AG04450 (cell line): Measurements from ENCODE around the gene HOXA5. TPM values are rescaled to one million over a fixed set of nuclear protein-coding genes. Genes with fewer than 3 reads are reported as not detected.
A peak's percentile ranks its signal among the peaks of the same experiment; 100 is the strongest.

Source experiments
- CTCF ChIA-PET: fragments of 300-600, 350-600 bp; formaldehyde crosslinking; extraction: SDS; loops from one replicate; lab custom pipeline; 2022; ENCODE audit warnings: antibody characterized with exemption, inconsistent platforms; lab: Charles Lee
- POLR2A ChIA-PET: fragments of 350-600 bp; formaldehyde crosslinking; extraction: SDS; loops from one replicate; lab custom pipeline; 2021; ENCODE audit warnings: antibody characterized with exemption, inconsistent platforms; lab: Yijun Ruan, JAX
- DNase-seq: peaks from one replicate; pipeline ENCODE4 v3.0.0-alpha.2; 2011; ENCODE audit warnings: low read depth, low spot score
- H3K27ac ChIP-seq: one replicate; pipeline ENCODE4 v1.5.1; 2012; ENCODE audit warnings: low read depth, low read length, control low read depth
- H3K27me3 ChIP-seq: one replicate; pipeline ENCODE4 v1.6.0; 2012; ENCODE audit warnings: low read length; ENCODE audit not compliant: control insufficient read depth, insufficient read depth
- H3K4me3 ChIP-seq: 2 replicates; pipeline ENCODE4 v1.5.1; 2011; ENCODE audit warnings: mild to moderate bottlenecking, low read depth, low read length, control low read depth
- H3K9me3 ChIP-seq: 2 replicates; pipeline ENCODE4 v1.5.1; 2012; ENCODE audit warnings: low read length; ENCODE audit not compliant: control insufficient read depth, insufficient read depth
- CTCF ChIP-seq: IDR thresholded peaks from 2 replicates; pipeline ENCODE4 v1.5.1; 2011; ENCODE audit warnings: low read depth, low read length, control low read depth, inconsistent platforms
- polyA plus RNA-seq: library from polyadenylated mRNA; depleted of rRNA; stranded (reverse); fragments of >200 nt; gene quantifications from 2 replicates; pipeline ENCODE4 v1.2.3, GENCODE V29; 2011

The HOXA5 gene
- polyA plus RNA-seq, 1 experiment, result 51.0 TPM

GRCh38 chr7:27180431-27181420 lies 37.2 kb upstream of the HOXA5 start:
- peaks cover 92% of the 10 kb centered on the region for H3K27me3 ChIP-seq

GRCh38 chr7:27179503-27180430 lies 36.3 kb upstream of the HOXA5 start:
- TF ChIP-seq CTCF, result peak; percentile 90
- no peak for DNase-seq
- Histone ChIP-seq H3K4me3 (peak overlapping the region; percentile 32), H3K9me3 (peaks cover 8% of the 10 kb centered on the region; the same call in 1 of the 2 replicates), H3K27me3 (peaks cover 92% of the 10 kb centered on the region), H3K27ac (no peak overlapping the region)
- POLR2A ChIA-PET, result interaction anchor here (0.7 kb wide), 1 partner anchor 1334 kb away, joined by 5 read pairs; no protein-coding TSS in a partner anchor
- CTCF ChIA-PET, result interaction anchor here (0.6 to 3.2 kb wide), 50 partner anchors 9 to 1325 kb away, joined by 3 to 25 read pairs (median 4); partner anchors contain the start of genes HOXA5, HOXA7 and HOXA9

More at GRCh38 chr7:27180431-27181420, 37.2 kb upstream of the HOXA5 start:
- CTCF ChIA-PET, result interaction anchor here (0.6 to 3.2 kb wide), 39 partner anchors 10 to 1326 kb away, joined by 3 to 25 read pairs (median 4); partner anchors contain the start of genes HOXA5, HOXA7 and HOXA9
- H3K27ac ChIP-seq, result no peak overlapping the region
- no peak overlapping the region for H3K4me3 ChIP-seq
- peaks cover 13% of the 10 kb centered on the region; the same call in 1 of the 2 replicates for H3K9me3 ChIP-seq
- POLR2A ChIA-PET, result no interaction called here
- TF ChIP-seq CTCF, result no peak
- DNase-seq, result no peak

- TF ChIP-seq CTCF, result no peak
- Histone ChIP-seq H3K4me3 (no peak overlapping the region), H3K27ac (no peak overlapping the region), H3K9me3 (peaks cover 11% of the 10 kb centered on the region; the same call in 1 of the 2 replicates), H3K27me3 (peaks cover 94% of the 10 kb centered on the region)
- POLR2A ChIA-PET, result interaction anchor here (0.7 kb wide), 2 partner anchors 988 to 1333 kb away, joined by 3 to 5 read pairs; no protein-coding TSS in a partner anchor
- CTCF ChIA-PET, result interaction anchor here (0.6 to 3.2 kb wide), 33 partner anchors 9 to 1286 kb away, joined by 3 to 25 read pairs (median 4); partner anchors contain the start of genes HOXA5, HOXA7 and HOXA9
- no peak for DNase-seq
These were observed 35.5 kb upstream of the HOXA5 start for GRCh38 chr7:27179030-27179429.

- no peak for TF ChIP-seq CTCF
- H3K27ac ChIP-seq, result no peak overlapping the region
- peaks cover 88% of the 10 kb centered on the region for H3K27me3 ChIP-seq
- no peak overlapping the region for H3K4me3 ChIP-seq
- POLR2A ChIA-PET, result interaction anchor here (0.7 kb wide), 1 partner anchor 988 kb away, joined by 3 read pairs; no protein-coding TSS in a partner anchor
- CTCF ChIA-PET, result interaction anchor here (0.6 to 4.2 kb wide), 11 partner anchors 12 to 1285 kb away, joined by 3 to 21 read pairs (median 7); no protein-coding TSS in a partner anchor
- H3K9me3 ChIP-seq, result peaks cover 9% of the 10 kb centered on the region; the same call in 1 of the 2 replicates
- no peak for DNase-seq
These were observed 34.9 kb upstream of the HOXA5 start for GRCh38 chr7:27178366-27178765.
